HCT116 (cell line): Measurements from ENCODE around the gene GRHL1. TPM values are rescaled to one million over a fixed set of nuclear protein-coding genes. Genes with fewer than 3 reads are reported as not detected.

ENCODE experiments used
- ATAC-seq: fragments of 200-7000 bp; cut with Tn5 transposase; 2 replicates; pipeline ENCODE4 v1.9.1; 2020; ENCODE audit warnings: mild to moderate bottlenecking, moderate library complexity
- BruUV-seq: library from RNA; stranded (reverse); fragments of 400-500 nt; replicated peaks from 2 replicates; lab custom pipeline; 2021; lab: Mats Ljungman, UMichigan
- CTCF ChIA-PET: fragments of 300-600 bp; sonication (Branson Sonifier 250); formaldehyde crosslinking; loops from one replicate; lab custom pipeline; 2021; ENCODE audit warnings: antibody characterized with exemption; lab: Charles Lee
- POLR2A ChIA-PET: fragments of 300-600, 350-600 bp; sonication (Branson Sonifier 250); formaldehyde crosslinking; loops from one replicate; lab custom pipeline; 2021; ENCODE audit warnings: antibody characterized with exemption; lab: Charles Lee
- RAD21 ChIA-PET, 2 experiments: fragments of 300-600 bp; sonication (Branson Sonifier 250); formaldehyde crosslinking; loops; one replicate each; lab custom pipeline; 2023; ENCODE audit warnings: low total read pairs in 2 of 2; ENCODE audit not compliant: uncharacterized antibody in 2 of 2, unreplicated experiment in 2 of 2, low non-redundant PET in 1 of 2; lab: Charles Lee
- DNase-seq: peaks from one replicate; pipeline ENCODE4 v3.0.0-alpha.2; 2010; ENCODE audit warnings: low read depth, low spot score
- H2AFZ ChIP-seq: fragments of 200-600 bp; shearing (Covaris generic), sonication (generic); 2 replicates; pipeline ENCODE4 v1.6.1; 2017; ENCODE audit warnings: low read depth, mixed run types, mixed read lengths, antibody characterized with exemption, low read length; ENCODE audit not compliant: poor library complexity, severe bottlenecking
- H3K27ac ChIP-seq: 2 replicates; pipeline ENCODE4 v1.5.1; 2012; ENCODE audit warnings: low read depth, low read length
- H3K27me3 ChIP-seq: fragments of 200-600 bp; sonication (generic); 2 replicates; pipeline ENCODE4 v1.6.1; 2016; ENCODE audit warnings: mixed run types, low read length, mixed read lengths; ENCODE audit not compliant: insufficient read depth
- H3K36me3 ChIP-seq, 2 experiments: fragments of 200-500 bp in 1 of 2; fragments of 200-600 bp in 1 of 2; sonication (Bioruptor generic) in 1 of 2; sonication (generic) in 1 of 2; 2 replicates each; pipeline versions ENCODE4 v1.5.1 to v1.6.1; 2014 to 2016; ENCODE audit warnings: low read length in 2 of 2, inconsistent platforms in 1 of 2, mixed read lengths in 1 of 2, mixed run types in 1 of 2; ENCODE audit not compliant: insufficient read depth in 2 of 2, control insufficient read depth in 1 of 2
- H3K4me1 ChIP-seq, 2 experiments: fragments of 200-600 bp in 1 of 2; sonication (generic) in 1 of 2; 2 replicates each; pipeline versions ENCODE4 v1.5.1 to v1.6.1; 2012 to 2017; ENCODE audit warnings: low read length in 2 of 2, inconsistent platforms in 1 of 2, mild to moderate bottlenecking in 1 of 2, mixed read lengths in 1 of 2, mixed run types in 1 of 2, moderate library complexity in 1 of 2; ENCODE audit not compliant: insufficient read depth in 2 of 2, control insufficient read depth in 1 of 2
- H3K4me2 ChIP-seq: fragments of 200-600 bp; sonication (generic); 2 replicates; pipeline ENCODE4 v1.6.1; 2017; ENCODE audit warnings: mixed run types, low read length, mixed read lengths
- H3K4me3 ChIP-seq, 2 experiments: fragments of 200-600 bp in 1 of 2; sonication (generic) in 1 of 2; replicated peaks in 1 of 2; 2 replicates each; pipeline ENCODE4 v1.5.1; 2011 to 2016; ENCODE audit warnings: low read length in 2 of 2, control low read depth in 1 of 2, low read depth in 1 of 2, mild to moderate bottlenecking in 1 of 2, mixed read lengths in 1 of 2, mixed run types in 1 of 2
- H3K79me2 ChIP-seq: fragments of 200-600 bp; sonication (generic); 2 replicates; pipeline ENCODE4 v1.6.1; 2017; ENCODE audit warnings: mild to moderate bottlenecking, mixed run types, low read length, moderate library complexity, mixed read lengths; ENCODE audit not compliant: insufficient read depth
- H3K9ac ChIP-seq: fragments of 200-600 bp; sonication (generic); 2 replicates; pipeline ENCODE4 v1.6.1; 2016; ENCODE audit warnings: low read length, mixed read lengths
- H3K9me2 ChIP-seq: fragments of 200-600 bp; sonication (generic), shearing (Covaris generic); 2 replicates; pipeline ENCODE4 v1.6.1; 2017; ENCODE audit warnings: mixed run types, mild to moderate bottlenecking, moderate library complexity; ENCODE audit not compliant: insufficient read depth
- H3K9me3 ChIP-seq, 2 experiments: fragments of 200-500 bp in 1 of 2; fragments of 200-600 bp in 1 of 2; sonication (Bioruptor generic) in 1 of 2; sonication (generic) in 1 of 2; 2 replicates each; pipeline ENCODE4 v1.6.1; 2014 to 2017; ENCODE audit warnings: low read length in 2 of 2, mixed read lengths in 2 of 2, inconsistent platforms in 1 of 2, low read depth in 1 of 2, mild to moderate bottlenecking in 1 of 2, mixed run types in 1 of 2, moderate library complexity in 1 of 2; ENCODE audit not compliant: control insufficient read depth in 1 of 2, insufficient read depth in 1 of 2
- H4K20me1 ChIP-seq: fragments of 200-600 bp; sonication (generic), shearing (Covaris generic); 2 replicates; pipeline ENCODE4 v1.6.1; 2017; ENCODE audit warnings: mixed run types, mild to moderate bottlenecking, moderate library complexity; ENCODE audit not compliant: insufficient read depth
- ELF1 ChIP-seq: IDR thresholded peaks from 2 replicates; pipeline ENCODE4 v1.6.1; 2012; ENCODE audit warnings: low read depth, borderline replicate concordance
- FOSL1 ChIP-seq: IDR thresholded peaks from 2 replicates; pipeline ENCODE4 v1.6.1; 2012; ENCODE audit warnings: low read depth
- POLR2A ChIP-seq: IDR thresholded peaks from 2 replicates; pipeline ENCODE4 v1.7.0; 2011; ENCODE audit warnings: borderline replicate concordance; ENCODE audit not compliant: insufficient read depth, insufficient read length; ENCODE audit errors: extremely low read depth
- POLR2AphosphoS5 ChIP-seq: IDR thresholded peaks from 2 replicates; pipeline ENCODE4 v1.6.1; 2011; ENCODE audit warnings: mild to moderate bottlenecking, low read depth, low read length, moderate library complexity
- SP1 ChIP-seq: IDR thresholded peaks from 2 replicates; pipeline ENCODE4 v1.6.1; 2012; ENCODE audit warnings: low read depth
- SRF ChIP-seq: IDR thresholded peaks from 2 replicates; pipeline ENCODE4 v1.6.1; 2012; ENCODE audit warnings: low read depth
- TCF7L2 ChIP-seq: IDR thresholded peaks from 2 replicates; pipeline ENCODE4 v1.7.0; 2011; ENCODE audit warnings: borderline replicate concordance, inconsistent platforms; ENCODE audit not compliant: insufficient read depth, insufficient read length; ENCODE audit errors: extremely low read depth
- ZFX ChIP-seq: fragments of 450-650 bp; IDR thresholded peaks from 2 replicates; pipeline ENCODE4 v1.6.1; 2017
- ZNF274 ChIP-seq: fragments of 200-500 bp; sonication (Bioruptor generic); IDR thresholded peaks from 2 replicates; pipeline ENCODE4 v1.6.1; 2014; ENCODE audit warnings: mild to moderate bottlenecking, low read depth, low read length, inconsistent platforms
- intact Hi-C: fragments of 100-400 bp; cut with micrococcal nuclease; formaldehyde crosslinking; loops from 2 replicates; pipeline ENCODE4 v1.10.0; 2022
- total RNA-seq: library from RNA; stranded (reverse); gene quantifications from one replicate; pipeline ENCODE4 v1.2.1, GENCODE V29; 2021; ENCODE audit not compliant: unreplicated experiment
- TF ChIP-seq, protein P1 (sequence below): IDR thresholded peaks from 2 replicates; pipeline ENCODE4 v1.6.1; 2012; ENCODE audit warnings: low read depth
- TF ChIP-seq, protein P2 (sequence below), 3 experiments: fragments of 200-600 bp in 1 of 3; sonication (generic) in 1 of 3; IDR thresholded peaks in 2 of 3; conservative IDR thresholded peaks in 1 of 3; 2 replicates each; pipeline ENCODE4 v1.5.1; 2012 to 2017; ENCODE audit warnings: low read depth in 2 of 3, low read length in 2 of 3, antibody characterized with exemption in 1 of 3, borderline replicate concordance in 1 of 3, control low read depth in 1 of 3, mild to moderate bottlenecking in 1 of 3, mixed read lengths in 1 of 3, mixed run types in 1 of 3, moderate library complexity in 1 of 3; ENCODE audit not compliant: insufficient read depth in 1 of 3

The GRHL1 gene
- total RNA-seq, 1 experiment from 2014 or later, result 8.5 TPM

GRCh38 chr2:9975805-9976447 lies 24.4 kb downstream of the GRHL1 start (continued):
- TF ChIP-seq FOSL1 (peak; percentile 99), POLR2AphosphoS5 (peak; percentile 60; the same call in 1 of the 2 replicates), ZNF274 (no peak)

GRCh38 chr2:9979977-9980376 lies 28.5 kb downstream of the GRHL1 start:
- peaks cover 28 to 39% of the 10 kb centered on the region in 2 experiments for H3K4me1 ChIP-seq
- no peaks in the 10 kb centered on the region for H3K9me3 ChIP-seq
- no peaks in the 10 kb centered on the region for H3K36me3 ChIP-seq
- H3K9me2 ChIP-seq, result no peaks in the 10 kb centered on the region
- TF ChIP-seq POLR2A, result no peak
- TF ChIP-seq ZFX, result no peak
- no peak for TF ChIP-seq ELF1
- TF ChIP-seq SRF, result no peak
- TF ChIP-seq SP1, result no peak
- TF ChIP-seq FOSL1, result no peak
- no peak for TF ChIP-seq TCF7L2
- TF ChIP-seq POLR2AphosphoS5, result no peak
- TF ChIP-seq, protein P1, sequence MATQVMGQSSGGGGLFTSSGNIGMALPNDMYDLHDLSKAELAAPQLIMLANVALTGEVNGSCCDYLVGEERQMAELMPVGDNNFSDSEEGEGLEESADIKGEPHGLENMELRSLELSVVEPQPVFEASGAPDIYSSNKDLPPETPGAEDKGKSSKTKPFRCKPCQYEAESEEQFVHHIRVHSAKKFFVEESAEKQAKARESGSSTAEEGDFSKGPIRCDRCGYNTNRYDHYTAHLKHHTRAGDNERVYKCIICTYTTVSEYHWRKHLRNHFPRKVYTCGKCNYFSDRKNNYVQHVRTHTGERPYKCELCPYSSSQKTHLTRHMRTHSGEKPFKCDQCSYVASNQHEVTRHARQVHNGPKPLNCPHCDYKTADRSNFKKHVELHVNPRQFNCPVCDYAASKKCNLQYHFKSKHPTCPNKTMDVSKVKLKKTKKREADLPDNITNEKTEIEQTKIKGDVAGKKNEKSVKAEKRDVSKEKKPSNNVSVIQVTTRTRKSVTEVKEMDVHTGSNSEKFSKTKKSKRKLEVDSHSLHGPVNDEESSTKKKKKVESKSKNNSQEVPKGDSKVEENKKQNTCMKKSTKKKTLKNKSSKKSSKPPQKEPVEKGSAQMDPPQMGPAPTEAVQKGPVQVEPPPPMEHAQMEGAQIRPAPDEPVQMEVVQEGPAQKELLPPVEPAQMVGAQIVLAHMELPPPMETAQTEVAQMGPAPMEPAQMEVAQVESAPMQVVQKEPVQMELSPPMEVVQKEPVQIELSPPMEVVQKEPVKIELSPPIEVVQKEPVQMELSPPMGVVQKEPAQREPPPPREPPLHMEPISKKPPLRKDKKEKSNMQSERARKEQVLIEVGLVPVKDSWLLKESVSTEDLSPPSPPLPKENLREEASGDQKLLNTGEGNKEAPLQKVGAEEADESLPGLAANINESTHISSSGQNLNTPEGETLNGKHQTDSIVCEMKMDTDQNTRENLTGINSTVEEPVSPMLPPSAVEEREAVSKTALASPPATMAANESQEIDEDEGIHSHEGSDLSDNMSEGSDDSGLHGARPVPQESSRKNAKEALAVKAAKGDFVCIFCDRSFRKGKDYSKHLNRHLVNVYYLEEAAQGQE, result no peak
- TF ChIP-seq, protein P2, sequence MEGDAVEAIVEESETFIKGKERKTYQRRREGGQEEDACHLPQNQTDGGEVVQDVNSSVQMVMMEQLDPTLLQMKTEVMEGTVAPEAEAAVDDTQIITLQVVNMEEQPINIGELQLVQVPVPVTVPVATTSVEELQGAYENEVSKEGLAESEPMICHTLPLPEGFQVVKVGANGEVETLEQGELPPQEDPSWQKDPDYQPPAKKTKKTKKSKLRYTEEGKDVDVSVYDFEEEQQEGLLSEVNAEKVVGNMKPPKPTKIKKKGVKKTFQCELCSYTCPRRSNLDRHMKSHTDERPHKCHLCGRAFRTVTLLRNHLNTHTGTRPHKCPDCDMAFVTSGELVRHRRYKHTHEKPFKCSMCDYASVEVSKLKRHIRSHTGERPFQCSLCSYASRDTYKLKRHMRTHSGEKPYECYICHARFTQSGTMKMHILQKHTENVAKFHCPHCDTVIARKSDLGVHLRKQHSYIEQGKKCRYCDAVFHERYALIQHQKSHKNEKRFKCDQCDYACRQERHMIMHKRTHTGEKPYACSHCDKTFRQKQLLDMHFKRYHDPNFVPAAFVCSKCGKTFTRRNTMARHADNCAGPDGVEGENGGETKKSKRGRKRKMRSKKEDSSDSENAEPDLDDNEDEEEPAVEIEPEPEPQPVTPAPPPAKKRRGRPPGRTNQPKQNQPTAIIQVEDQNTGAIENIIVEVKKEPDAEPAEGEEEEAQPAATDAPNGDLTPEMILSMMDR (IDR thresholded peaks at IDR 0.05 in 2 of 3, conservative IDR thresholded peaks at IDR 0.05 in 1 of 3; ENCODE audit: borderline replicate concordance in 1 of 3, insufficient read depth in 1 of 3, low read depth in 2 of 3, low read length in 2 of 3), result no peak
- no peak overlapping the region for H2AFZ ChIP-seq
- POLR2A ChIA-PET, result no interaction called here
- no peak overlapping the region for H3K27ac ChIP-seq
- no peaks in the 10 kb centered on the region for H3K79me2 ChIP-seq
- H3K4me3 ChIP-seq, result no peak overlapping the region
- H4K20me1 ChIP-seq, result no peaks in the 10 kb centered on the region
- CTCF ChIA-PET, result interaction anchor here (0.6 kb wide), 1 partner anchor 64 kb away, joined by 5 read pairs; no protein-coding TSS in a partner anchor
- DNase-seq, result no peak
- H3K4me2 ChIP-seq, result no peak overlapping the region
- no TSS peak for BruUV-seq
- ATAC-seq, result no peak
- intact Hi-C loops, result no loop called here
- H3K27me3 ChIP-seq, result no peaks in the 10 kb centered on the region
- H3K9ac ChIP-seq, result no peak overlapping the region
- RAD21 ChIA-PET, result no interaction called here
